DND-41 (cell line): ENCODE results near the gene PDS5A.

ENCODE experiments used
- EZH2 ChIP-seq: IDR thresholded peaks from 3 replicates; pipeline ENCODE4 v1.6.1; 2012; ENCODE audit warnings: borderline replicate concordance, low read depth, mild to moderate bottlenecking, moderate library complexity, low read length, inconsistent platforms; ENCODE audit not compliant: severe bottlenecking
- TF ChIP-seq, protein P1 (sequence below): IDR thresholded peaks from 2 replicates; pipeline ENCODE4 v1.5.1; 2012; ENCODE audit warnings: borderline replicate concordance, low read length, moderate library complexity, mild to moderate bottlenecking; ENCODE audit not compliant: poor library complexity, severe bottlenecking; ENCODE audit errors: extremely low read depth

DNA sequence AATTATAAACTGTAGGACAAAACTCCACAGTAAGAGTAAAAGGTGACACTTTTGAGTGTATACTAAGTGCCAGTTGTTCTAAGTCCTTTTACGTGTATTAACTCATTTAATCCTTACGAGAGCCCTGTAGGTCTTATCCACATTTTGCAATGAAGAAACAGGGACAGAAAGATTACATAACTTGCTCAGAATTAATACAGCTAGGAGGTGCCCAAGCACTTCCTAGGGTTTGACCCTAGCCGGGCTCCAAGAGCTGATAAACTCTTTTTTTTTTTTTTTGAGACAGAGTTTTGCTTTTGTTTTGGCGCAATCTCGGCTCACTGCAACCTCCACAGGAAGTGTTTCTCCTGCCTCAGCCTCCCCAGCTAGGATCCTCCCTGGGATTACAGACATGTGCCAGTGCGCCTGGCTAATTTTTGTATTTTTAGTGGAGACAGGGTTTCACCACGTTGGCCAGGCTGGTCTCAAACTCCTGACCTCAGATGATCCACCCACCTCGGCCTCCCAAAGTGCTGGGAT, 169.4 kb downstream of the PDS5A start:
- TF ChIP-seq, protein P1, sequence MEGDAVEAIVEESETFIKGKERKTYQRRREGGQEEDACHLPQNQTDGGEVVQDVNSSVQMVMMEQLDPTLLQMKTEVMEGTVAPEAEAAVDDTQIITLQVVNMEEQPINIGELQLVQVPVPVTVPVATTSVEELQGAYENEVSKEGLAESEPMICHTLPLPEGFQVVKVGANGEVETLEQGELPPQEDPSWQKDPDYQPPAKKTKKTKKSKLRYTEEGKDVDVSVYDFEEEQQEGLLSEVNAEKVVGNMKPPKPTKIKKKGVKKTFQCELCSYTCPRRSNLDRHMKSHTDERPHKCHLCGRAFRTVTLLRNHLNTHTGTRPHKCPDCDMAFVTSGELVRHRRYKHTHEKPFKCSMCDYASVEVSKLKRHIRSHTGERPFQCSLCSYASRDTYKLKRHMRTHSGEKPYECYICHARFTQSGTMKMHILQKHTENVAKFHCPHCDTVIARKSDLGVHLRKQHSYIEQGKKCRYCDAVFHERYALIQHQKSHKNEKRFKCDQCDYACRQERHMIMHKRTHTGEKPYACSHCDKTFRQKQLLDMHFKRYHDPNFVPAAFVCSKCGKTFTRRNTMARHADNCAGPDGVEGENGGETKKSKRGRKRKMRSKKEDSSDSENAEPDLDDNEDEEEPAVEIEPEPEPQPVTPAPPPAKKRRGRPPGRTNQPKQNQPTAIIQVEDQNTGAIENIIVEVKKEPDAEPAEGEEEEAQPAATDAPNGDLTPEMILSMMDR, result no peak
- no peak for TF ChIP-seq EZH2
